Activated CD8-positive, alpha-beta memory T cell treated with anti-CD3 and anti-CD28 coated beads for 4 hours (primary cell): ENCODE measurements around the gene NAT9.

Experiments
- DNase-seq, 2 donors: peaks; one replicate each; pipeline ENCODE4 v3.0.0-alpha.2; 2020; ENCODE audit warnings: low read depth in 2 of 2

Gene NAT9

GRCh38 chr17:74744714-74745547, 31.2 kb downstream of the NAT9 start:
- peak; percentile 67 to 71 for DNase-seq

GRCh38 chr17:74744349-74744713, 31.8 kb downstream of the NAT9 start:
- no peak for DNase-seq

- no peak for DNase-seq
These were observed 32.4 kb downstream of the NAT9 start for GRCh38 chr17:74743755-74744154.

GRCh38 chr17:74742978-74743545, 33.1 kb downstream of the NAT9 start:
- DNase-seq: no peak

- DNase-seq: no peak
These were observed 34.0 kb downstream of the NAT9 start for GRCh38 chr17:74742153-74742515.

- no peak for DNase-seq
These were observed 35.3 kb downstream of the NAT9 start for GRCh38 chr17:74740641-74741387.

- no peak for DNase-seq
These were observed 36.0 kb downstream of the NAT9 start for GRCh38 chr17:74740173-74740572.

- DNase-seq: no peak
These were observed 36.8 kb downstream of the NAT9 start for GRCh38 chr17:74739227-74739831.

- DNase-seq: peak; percentile 54 to 56
These were observed 37.8 kb downstream of the NAT9 start for GRCh38 chr17:74738051-74738996.

GRCh38 chr17:74737299-74738050, 38.7 kb downstream of the NAT9 start:
- no peak for DNase-seq

- DNase-seq: no peak
These were observed 39.4 kb downstream of the NAT9 start, which contains the start of gene RAB37 for GRCh38 chr17:74736513-74737298. RAB37 (plus strand) TSS chr17:74737256; CDS start chr17:74737273, 17 bp downstream.

- DNase-seq: no peak
These were observed 41.9 kb downstream of the NAT9 start for GRCh38 chr17:74734256-74734655.

GRCh38 chr17:74733365-74734122, 42.6 kb downstream of the NAT9 start:
- DNase-seq: no peak

- DNase-seq: no peak
These were observed 43.9 kb downstream of the NAT9 start for GRCh38 chr17:74732042-74732867.

- no peak for DNase-seq
These were observed 44.9 kb downstream of the NAT9 start for GRCh38 chr17:74731347-74731605.

- DNase-seq: no peak
These were observed 45.4 kb downstream of the NAT9 start for GRCh38 chr17:74730491-74731346.

- no peak for DNase-seq
These were observed 46.3 kb downstream of the NAT9 start for GRCh38 chr17:74729866-74730265.
